ENCODE data around the gene TBC1D22B. TPM values are rescaled to one million over a fixed set of nuclear protein-coding genes. Genes with fewer than 3 reads are reported as not detected.
"Not testable (repeated sequence)": the region's sequence is repeated elsewhere in the genome, so short reads cannot be mapped to it uniquely, and the experiment has no call there.

The TBC1D22B gene
- total RNA-seq, 1 donor: 6.9 TPM

DNA sequence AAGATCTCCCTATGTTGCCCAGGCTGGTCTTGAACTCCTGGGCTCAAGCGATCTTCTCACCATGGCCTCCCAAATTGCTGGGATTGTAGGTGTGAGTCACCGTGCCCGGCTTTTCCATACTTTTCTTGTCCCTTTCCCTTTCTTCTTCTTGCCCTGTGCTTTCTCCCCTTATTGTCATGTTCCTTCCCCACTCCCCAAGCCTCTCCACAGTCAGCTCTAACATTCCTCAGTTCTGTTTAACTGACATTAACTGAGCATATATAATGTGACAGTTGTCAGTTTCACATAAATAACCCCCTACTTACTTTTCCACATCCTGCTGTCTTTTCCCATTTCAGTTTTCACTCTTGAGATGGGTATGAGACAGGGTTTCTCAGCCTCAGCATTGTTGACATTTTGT is 86.7 kb downstream of the TBC1D22B start:
- H3K4me3 ChIP-seq (ENCODE audit: insufficient read depth, low read length): no peak overlapping the region
- DNase-seq (ENCODE audit: insufficient read length, low spot score, missing footprints): no peak
- H4K20me1 ChIP-seq (ENCODE audit: insufficient read depth, low read length): no peaks in the 10 kb centered on the region
- no peak overlapping the region for H3K27ac ChIP-seq (ENCODE audit: low read depth, low read length)
- H2AFZ ChIP-seq (ENCODE audit: low read length): no peak overlapping the region
- peaks cover 7% of the 10 kb centered on the region for H3K27me3 ChIP-seq (ENCODE audit: insufficient read depth, low read length)
- no peaks in the 10 kb centered on the region for H3K36me3 ChIP-seq (ENCODE audit: insufficient read depth, low read length)
- no peaks in the 10 kb centered on the region for H3K9me3 ChIP-seq (ENCODE audit: low read depth, low read length)
- H3K79me2 ChIP-seq (ENCODE audit: insufficient read depth, low read length): no peaks in the 10 kb centered on the region
- H3K4me2 ChIP-seq (ENCODE audit: insufficient read depth, low read length): no peak overlapping the region
- TF ChIP-seq, protein P1, sequence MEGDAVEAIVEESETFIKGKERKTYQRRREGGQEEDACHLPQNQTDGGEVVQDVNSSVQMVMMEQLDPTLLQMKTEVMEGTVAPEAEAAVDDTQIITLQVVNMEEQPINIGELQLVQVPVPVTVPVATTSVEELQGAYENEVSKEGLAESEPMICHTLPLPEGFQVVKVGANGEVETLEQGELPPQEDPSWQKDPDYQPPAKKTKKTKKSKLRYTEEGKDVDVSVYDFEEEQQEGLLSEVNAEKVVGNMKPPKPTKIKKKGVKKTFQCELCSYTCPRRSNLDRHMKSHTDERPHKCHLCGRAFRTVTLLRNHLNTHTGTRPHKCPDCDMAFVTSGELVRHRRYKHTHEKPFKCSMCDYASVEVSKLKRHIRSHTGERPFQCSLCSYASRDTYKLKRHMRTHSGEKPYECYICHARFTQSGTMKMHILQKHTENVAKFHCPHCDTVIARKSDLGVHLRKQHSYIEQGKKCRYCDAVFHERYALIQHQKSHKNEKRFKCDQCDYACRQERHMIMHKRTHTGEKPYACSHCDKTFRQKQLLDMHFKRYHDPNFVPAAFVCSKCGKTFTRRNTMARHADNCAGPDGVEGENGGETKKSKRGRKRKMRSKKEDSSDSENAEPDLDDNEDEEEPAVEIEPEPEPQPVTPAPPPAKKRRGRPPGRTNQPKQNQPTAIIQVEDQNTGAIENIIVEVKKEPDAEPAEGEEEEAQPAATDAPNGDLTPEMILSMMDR (IDR thresholded peaks at IDR 0.05; ENCODE audit: extremely low read depth, low read depth, low read length): no peak
- H3K4me1 ChIP-seq (ENCODE audit: insufficient read depth, low read length): peaks cover 6% of the 10 kb centered on the region

DNA sequence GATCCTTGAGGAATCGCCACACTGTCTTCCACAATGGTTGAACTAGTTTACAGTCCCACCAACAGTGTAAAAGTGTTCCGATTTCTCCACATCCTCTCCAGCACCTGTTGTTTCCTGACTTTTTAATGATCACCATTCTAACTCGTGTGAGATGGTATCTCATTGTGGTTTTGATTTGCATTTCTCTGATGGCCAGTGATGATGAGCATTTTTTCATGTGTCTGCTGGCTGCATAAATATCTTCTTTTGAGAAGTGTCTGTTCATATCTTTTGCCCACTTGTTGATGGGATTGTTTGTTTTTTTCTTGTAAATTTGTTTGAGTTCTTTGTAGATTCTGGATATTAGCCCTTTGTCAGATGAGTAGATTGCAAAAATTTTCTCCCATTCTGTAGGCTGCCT is 88.2 kb downstream of the TBC1D22B start:
- H3K27ac ChIP-seq (ENCODE audit: low read depth, low read length); H2AFZ ChIP-seq (ENCODE audit: low read length); H3K27me3 ChIP-seq (ENCODE audit: insufficient read depth, low read length); H3K4me2 ChIP-seq (ENCODE audit: insufficient read depth, low read length); DNase-seq (ENCODE audit: insufficient read length, low spot score, missing footprints); H3K79me2 ChIP-seq (ENCODE audit: insufficient read depth, low read length); H3K4me1 ChIP-seq (ENCODE audit: insufficient read depth, low read length); H3K4me3 ChIP-seq (ENCODE audit: insufficient read depth, low read length); H4K20me1 ChIP-seq (ENCODE audit: insufficient read depth, low read length); H3K36me3 ChIP-seq (ENCODE audit: insufficient read depth, low read length); H3K9me3 ChIP-seq (ENCODE audit: low read depth, low read length): not testable (repeated sequence)

DNA sequence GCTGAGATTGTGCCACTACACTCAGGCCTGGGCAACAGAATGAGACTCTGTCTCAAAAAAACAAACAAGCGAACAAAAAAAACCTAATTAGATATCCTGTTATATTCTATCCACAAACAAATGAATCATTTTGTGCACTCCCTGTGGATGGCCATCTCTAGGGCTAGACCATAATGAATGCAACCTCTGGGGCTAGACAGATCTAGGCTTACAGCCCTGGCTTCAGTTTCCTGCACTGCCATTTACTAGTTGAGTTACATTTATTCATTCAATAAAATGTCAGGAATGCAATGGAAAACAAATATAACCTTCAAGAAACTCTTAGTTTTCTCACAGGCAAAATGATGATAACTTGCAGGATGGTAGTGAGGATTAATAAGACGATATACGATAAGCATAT is 89.6 kb downstream of the TBC1D22B start:
- H3K27me3 ChIP-seq (ENCODE audit: insufficient read depth, low read length): peaks cover 11% of the 10 kb centered on the region
- H2AFZ ChIP-seq (ENCODE audit: low read length): no peak overlapping the region
- H3K79me2 ChIP-seq (ENCODE audit: insufficient read depth, low read length): no peaks in the 10 kb centered on the region
- no peaks in the 10 kb centered on the region for H3K9me3 ChIP-seq (ENCODE audit: low read depth, low read length)
- DNase-seq (ENCODE audit: insufficient read length, low spot score, missing footprints): no peak
- H3K4me1 ChIP-seq (ENCODE audit: insufficient read depth, low read length): no peaks in the 10 kb centered on the region
- H3K4me2 ChIP-seq (ENCODE audit: insufficient read depth, low read length): no peak overlapping the region
- TF ChIP-seq, protein P1 (IDR thresholded peaks at IDR 0.05; ENCODE audit: extremely low read depth, low read depth, low read length): no peak
- no peak overlapping the region for H3K4me3 ChIP-seq (ENCODE audit: insufficient read depth, low read length)
- H3K36me3 ChIP-seq (ENCODE audit: insufficient read depth, low read length): no peaks in the 10 kb centered on the region
- no peak overlapping the region for H3K27ac ChIP-seq (ENCODE audit: low read depth, low read length)
- H4K20me1 ChIP-seq (ENCODE audit: insufficient read depth, low read length): no peaks in the 10 kb centered on the region

DNA sequence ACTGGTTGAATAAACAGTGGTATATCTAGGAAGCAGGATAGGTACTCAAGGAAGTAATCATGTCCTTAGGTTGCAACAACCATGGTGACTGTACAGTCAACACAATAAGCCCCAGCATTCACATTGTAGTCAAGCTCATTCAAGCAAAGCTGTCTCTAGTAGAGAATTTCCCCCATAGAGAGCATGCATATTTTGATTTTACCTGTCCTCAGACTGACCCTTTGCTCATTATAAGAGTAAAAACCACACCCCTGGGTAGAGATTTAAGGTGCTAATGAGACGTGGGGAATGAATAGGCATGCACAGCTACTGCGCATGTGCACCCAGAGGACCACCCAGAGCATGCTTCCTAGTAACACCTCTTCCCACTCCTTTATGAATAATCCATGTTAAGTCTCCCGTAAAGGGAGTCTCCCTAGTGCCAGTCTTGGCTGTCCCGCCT is 90.1 kb downstream of the TBC1D22B start:
- H4K20me1 ChIP-seq (ENCODE audit: insufficient read depth, low read length): no peaks in the 10 kb centered on the region
- TF ChIP-seq, protein P1 (IDR thresholded peaks at IDR 0.05; ENCODE audit: extremely low read depth, low read depth, low read length): no peak
- H3K27me3 ChIP-seq (ENCODE audit: insufficient read depth, low read length): peaks cover 11% of the 10 kb centered on the region
- H3K9me3 ChIP-seq (ENCODE audit: low read depth, low read length): no peaks in the 10 kb centered on the region
- no peak overlapping the region for H3K27ac ChIP-seq (ENCODE audit: low read depth, low read length)
- H3K4me1 ChIP-seq (ENCODE audit: insufficient read depth, low read length): no peaks in the 10 kb centered on the region
- no peaks in the 10 kb centered on the region for H3K36me3 ChIP-seq (ENCODE audit: insufficient read depth, low read length)
- no peaks in the 10 kb centered on the region for H3K79me2 ChIP-seq (ENCODE audit: insufficient read depth, low read length)
- no peak overlapping the region for H3K4me3 ChIP-seq (ENCODE audit: insufficient read depth, low read length)
- H3K4me2 ChIP-seq (ENCODE audit: insufficient read depth, low read length): no peak overlapping the region
- DNase-seq (ENCODE audit: insufficient read length, low spot score, missing footprints): no peak
- H2AFZ ChIP-seq (ENCODE audit: low read length): no peak overlapping the region
